NT2/D1 (cell line): ENCODE data around the gene CAD.

Experiments used
- DNase-seq: peaks from one replicate; pipeline ENCODE4 v3.0.0-alpha.2; 2011; ENCODE audit warnings: low read depth, low spot score
- H3K27me3 ChIP-seq: 2 replicates; pipeline ENCODE4 v1.6.0; 2011; ENCODE audit warnings: mild to moderate bottlenecking; ENCODE audit not compliant: insufficient read length, insufficient read depth
- H3K36me3 ChIP-seq: 2 replicates; pipeline ENCODE4 v1.6.1; 2011; ENCODE audit warnings: mild to moderate bottlenecking, low read length, mixed read lengths; ENCODE audit not compliant: insufficient read depth, insufficient read length
- H3K4me1 ChIP-seq: 2 replicates; pipeline ENCODE4 v1.5.1; 2011; ENCODE audit not compliant: insufficient read depth, insufficient read length
- H3K4me3 ChIP-seq: 2 replicates; pipeline ENCODE4 v1.5.1; 2011; ENCODE audit warnings: low read depth; ENCODE audit not compliant: insufficient read length
- H3K9ac ChIP-seq: 2 replicates; pipeline ENCODE4 v1.6.0; 2011; ENCODE audit warnings: low read depth; ENCODE audit not compliant: insufficient read length
- H3K9me3 ChIP-seq: 2 replicates; pipeline ENCODE4 v1.5.1; 2011; ENCODE audit warnings: mild to moderate bottlenecking, low read length; ENCODE audit not compliant: insufficient read depth
- SUZ12 ChIP-seq: IDR thresholded peaks from 2 replicates; pipeline ENCODE4 v1.6.1; 2011; ENCODE audit not compliant: insufficient read length, insufficient read depth; ENCODE audit errors: extremely low read depth
- YY1 ChIP-seq: IDR thresholded peaks from 2 replicates; pipeline ENCODE4 v1.6.1; 2011; ENCODE audit not compliant: insufficient read length, insufficient read depth
- ZNF274 ChIP-seq: IDR thresholded peaks from 2 replicates; pipeline ENCODE4 v1.6.1; 2011; ENCODE audit warnings: mild to moderate bottlenecking, low read depth, low read length

Gene CAD

DNA sequence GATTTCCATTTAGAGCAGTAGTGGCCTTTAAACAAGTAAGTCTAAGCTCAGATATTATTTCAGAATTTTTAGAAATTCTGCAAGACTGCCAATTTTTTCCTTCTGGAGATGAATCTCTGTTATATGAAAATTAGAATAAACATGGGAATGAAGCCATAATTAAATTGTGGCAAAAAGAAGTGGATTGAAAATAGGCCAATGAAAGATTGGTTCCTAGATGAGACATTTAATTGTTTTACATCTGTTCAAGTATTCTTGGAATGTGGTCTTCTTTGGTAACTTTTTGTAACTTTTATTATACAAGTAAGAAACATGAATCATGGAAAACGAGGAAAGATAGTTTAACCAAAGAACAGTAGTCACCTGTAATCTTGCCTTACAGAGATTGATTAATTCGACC is 10.3 kb downstream of the CAD start:
- Histone ChIP-seq H3K4me1 (no peaks in the 10 kb centered on the region), H3K27me3 (no peaks in the 10 kb centered on the region), H3K4me3 (no peak overlapping the region), H3K9me3 (no peaks in the 10 kb centered on the region), H3K36me3 (peaks cover 87% of the 10 kb centered on the region), H3K9ac (no peak overlapping the region)
- TF ChIP-seq ZNF274 (no peak), SUZ12 (no peak), YY1 (no peak)
- no peak for DNase-seq

DNA sequence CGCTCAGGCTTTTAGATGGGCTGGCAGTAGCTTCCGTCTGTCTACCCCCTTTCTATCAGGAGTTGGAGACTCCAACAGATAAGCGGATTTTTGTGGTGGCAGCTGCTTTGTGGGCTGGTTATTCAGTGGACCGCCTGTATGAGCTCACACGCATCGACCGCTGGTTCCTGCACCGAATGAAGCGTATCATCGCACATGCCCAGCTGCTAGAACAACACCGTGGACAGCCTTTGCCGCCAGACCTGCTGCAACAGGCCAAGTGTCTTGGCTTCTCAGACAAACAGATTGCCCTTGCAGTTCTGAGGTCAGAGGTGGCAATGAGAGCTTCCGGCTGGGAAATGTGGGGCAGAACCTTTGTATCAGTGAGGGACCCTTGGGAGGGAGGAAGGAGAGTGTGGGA is 14.8 kb downstream of the CAD start:
- H3K4me1 ChIP-seq = no peaks in the 10 kb centered on the region
- no peak overlapping the region for H3K4me3 ChIP-seq
- DNase-seq = no peak
- peaks cover 91% of the 10 kb centered on the region for H3K36me3 ChIP-seq
- no peaks in the 10 kb centered on the region for H3K9me3 ChIP-seq
- H3K27me3 ChIP-seq = no peaks in the 10 kb centered on the region
- H3K9ac ChIP-seq = no peak overlapping the region
- TF ChIP-seq SUZ12 (no peak), YY1 (no peak), ZNF274 (no peak)

GRCh38 chr2:27233341-27233740 is 16.2 kb downstream of the CAD start:
- Histone ChIP-seq H3K36me3 (peaks cover 90% of the 10 kb centered on the region), H3K27me3 (no peaks in the 10 kb centered on the region), H3K4me1 (no peaks in the 10 kb centered on the region), H3K9me3 (no peaks in the 10 kb centered on the region), H3K4me3 (no peak overlapping the region), H3K9ac (no peak overlapping the region)
- no peak for DNase-seq
- TF ChIP-seq SUZ12 (no peak), YY1 (no peak), ZNF274 (no peak)

- no peak for DNase-seq
- H3K27me3 ChIP-seq = no peaks in the 10 kb centered on the region
- no peaks in the 10 kb centered on the region for H3K9me3 ChIP-seq
- no peak overlapping the region for H3K4me3 ChIP-seq
- no peaks in the 10 kb centered on the region for H3K4me1 ChIP-seq
- no peak overlapping the region for H3K9ac ChIP-seq
- TF ChIP-seq ZNF274 = no peak
- no peak for TF ChIP-seq SUZ12
- TF ChIP-seq YY1 = no peak
- H3K36me3 ChIP-seq = peaks cover 97% of the 10 kb centered on the region
Measured at GRCh38 chr2:27236136-27236535, 19.0 kb downstream of the CAD start.

DNA sequence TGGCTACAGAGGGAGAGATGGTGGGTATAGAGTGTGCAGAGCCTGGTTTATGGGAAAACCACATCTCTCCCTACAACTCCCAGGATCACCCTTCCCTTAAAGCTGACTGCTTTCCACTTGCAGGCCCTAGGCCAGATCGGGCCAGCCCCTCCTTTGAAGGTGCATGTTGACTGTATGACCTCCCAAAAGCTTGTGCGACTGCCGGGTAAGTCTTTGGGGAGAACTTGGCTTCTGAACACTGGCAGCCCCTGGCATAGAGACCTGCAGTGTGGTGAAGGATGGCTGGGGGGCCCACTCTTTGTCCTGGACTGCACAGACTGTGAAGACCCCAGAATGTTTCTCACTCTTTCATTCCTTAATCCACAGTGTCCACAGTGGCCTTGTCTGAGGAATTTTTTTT is 19.5 kb downstream of the CAD start:
- no peak overlapping the region for H3K4me3 ChIP-seq

DNA sequence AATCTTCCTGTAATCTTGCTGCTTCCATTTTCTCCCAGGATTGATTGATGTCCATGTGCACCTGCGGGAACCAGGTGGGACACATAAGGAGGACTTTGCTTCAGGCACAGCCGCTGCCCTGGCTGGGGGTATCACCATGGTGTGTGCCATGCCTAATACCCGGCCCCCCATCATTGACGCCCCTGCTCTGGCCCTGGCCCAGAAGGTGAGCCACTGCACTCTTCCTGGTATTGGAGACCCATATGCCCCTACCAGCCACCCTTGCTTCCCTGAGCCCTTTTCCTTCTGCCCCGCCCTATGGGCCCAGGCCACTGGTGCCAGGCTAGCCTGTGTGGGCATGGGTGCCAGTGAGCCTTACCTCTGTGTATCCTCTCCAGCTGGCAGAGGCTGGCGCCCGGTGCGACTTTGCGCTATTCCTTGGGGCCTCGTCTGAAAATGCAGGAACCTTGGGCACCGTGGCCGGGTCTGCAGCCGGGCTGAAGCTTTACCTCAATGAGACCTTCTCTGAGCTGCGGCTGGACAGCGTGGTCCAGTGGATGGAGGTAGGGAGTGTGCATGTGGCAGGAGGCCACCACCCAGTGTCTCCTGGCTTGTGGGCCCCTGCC is 20.3 kb downstream of the CAD start:
- TF ChIP-seq SUZ12 (no peak), YY1 (no peak), ZNF274 (no peak)
- no peak for DNase-seq
- H3K4me3 ChIP-seq = no peak overlapping the region
- H3K4me1 ChIP-seq = no peaks in the 10 kb centered on the region
- H3K27me3 ChIP-seq = no peaks in the 10 kb centered on the region
- no peaks in the 10 kb centered on the region for H3K9me3 ChIP-seq
- H3K36me3 ChIP-seq = peaks cover 97% of the 10 kb centered on the region
- no peak overlapping the region for H3K9ac ChIP-seq

More for the DNA sequence above, 19.5 kb downstream of the CAD start:
- no peak for DNase-seq
- Histone ChIP-seq H3K9ac (no peak overlapping the region), H3K4me1 (no peaks in the 10 kb centered on the region), H3K27me3 (no peaks in the 10 kb centered on the region), H3K9me3 (no peaks in the 10 kb centered on the region), H3K36me3 (peaks cover 97% of the 10 kb centered on the region)
- TF ChIP-seq SUZ12 (no peak), YY1 (no peak), ZNF274 (no peak)

GRCh38 chr2:27238976-27239375 is 21.8 kb downstream of the CAD start:
- TF ChIP-seq ZNF274 (no peak), SUZ12 (no peak)
- Histone ChIP-seq H3K9ac (no peak overlapping the region), H3K36me3 (peaks cover 97% of the 10 kb centered on the region), H3K27me3 (no peaks in the 10 kb centered on the region), H3K4me1 (no peaks in the 10 kb centered on the region), H3K4me3 (no peak overlapping the region), H3K9me3 (no peaks in the 10 kb centered on the region)
- DNase-seq = no peak

DNA sequence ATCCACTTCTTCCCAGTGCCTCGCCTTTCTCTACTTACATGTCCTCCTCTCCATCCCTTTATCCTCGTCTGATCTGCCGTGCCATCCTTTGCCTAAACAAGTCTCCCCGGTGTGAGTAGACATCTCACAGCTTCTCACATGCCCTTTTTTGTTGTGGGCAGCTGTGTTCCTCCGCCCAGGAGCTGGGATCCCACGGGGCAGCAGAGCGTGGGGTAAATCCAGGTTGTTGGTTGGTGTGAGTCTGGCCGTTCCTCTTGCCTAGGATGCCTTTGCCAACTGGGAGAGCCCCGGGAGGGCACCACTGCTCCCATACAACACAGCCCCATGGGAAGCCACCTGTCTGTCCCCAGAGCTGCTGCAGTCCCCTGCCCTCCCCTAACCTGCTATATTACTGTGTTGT is 23.2 kb downstream of the CAD start:
- peaks cover 95% of the 10 kb centered on the region for H3K36me3 ChIP-seq
- H3K27me3 ChIP-seq = no peaks in the 10 kb centered on the region
- H3K4me3 ChIP-seq = no peak overlapping the region
- H3K4me1 ChIP-seq = no peaks in the 10 kb centered on the region
- DNase-seq = no peak
- TF ChIP-seq SUZ12 = no peak
- TF ChIP-seq ZNF274 = no peak
- TF ChIP-seq YY1 = no peak
- no peak overlapping the region for H3K9ac ChIP-seq
- no peaks in the 10 kb centered on the region for H3K9me3 ChIP-seq
